SK-N-SH (cell line): ENCODE data around the gene FAM20C. TPM values are rescaled to one million over a fixed set of nuclear protein-coding genes. Genes with fewer than 3 reads are reported as not detected.

ENCODE experiments used
- CTCF ChIA-PET: fragments of 300-600, 350-600 bp; formaldehyde crosslinking; extraction: SDS; loops from one replicate; lab custom pipeline; 2021; lab: Yijun Ruan, JAX
- POLR2A ChIA-PET: fragments of 350-600 bp; sonication (Branson Sonifier 250); formaldehyde crosslinking; extraction: SDS; loops from one replicate; lab custom pipeline; 2020; ENCODE audit warnings: antibody characterized with exemption, inconsistent platforms; lab: Yijun Ruan, JAX
- DNase-seq: peaks from one replicate; pipeline ENCODE4 v3.0.0; 2012
- H2AFZ ChIP-seq: fragments of 200-600 bp; sonication (generic); 2 replicates; pipeline ENCODE4 v1.8.1; 2016; ENCODE audit warnings: antibody characterized with exemption, mild to moderate bottlenecking, low read depth
- H3F3A ChIP-seq: fragments of 200-600 bp; sonication (generic); replicated peaks from 2 replicates; pipeline ENCODE3; 2016; ENCODE audit warnings: antibody characterized with exemption, mild to moderate bottlenecking; ENCODE audit not compliant: insufficient read depth
- H3K27ac ChIP-seq, 2 experiments: fragments of 200-500 bp in 1 of 2; fragments of 200-600 bp in 1 of 2; sonication (Bioruptor generic) in 1 of 2; sonication (generic), shearing (Covaris generic) in 1 of 2; 2 replicates each; pipeline versions ENCODE4 v1.5.1 to v1.6.1; 2014 to 2016; ENCODE audit warnings: low read depth in 2 of 2, inconsistent platforms in 1 of 2, low read length in 1 of 2, mild to moderate bottlenecking in 1 of 2, mixed read lengths in 1 of 2
- H3K27me3 ChIP-seq: fragments of 200-600 bp; sonication (generic), shearing (Covaris generic); 2 replicates; pipeline ENCODE4 v1.6.1; 2016; ENCODE audit warnings: mixed run types; ENCODE audit not compliant: insufficient read depth
- H3K36me3 ChIP-seq, 2 experiments: fragments of 200-500 bp in 1 of 2; fragments of 200-600 bp in 1 of 2; sonication (Bioruptor generic) in 1 of 2; sonication (generic) in 1 of 2; replicated peaks in 1 of 2; 2 replicates each; pipeline versions ENCODE3 to v1.5.1; 2014 to 2016; ENCODE audit warnings: low read length in 1 of 2, mild to moderate bottlenecking in 1 of 2; ENCODE audit not compliant: insufficient read depth in 2 of 2, control insufficient read depth in 1 of 2
- H3K4me1 ChIP-seq, 2 experiments: fragments of 200-500 bp in 1 of 2; fragments of 200-600 bp in 1 of 2; sonication (Bioruptor generic) in 1 of 2; sonication (generic), shearing (Covaris generic) in 1 of 2; 2 replicates each; pipeline versions ENCODE4 v1.5.1 to v1.6.1; 2014 to 2016; ENCODE audit warnings: low read depth in 1 of 2, low read length in 1 of 2, mixed run types in 1 of 2; ENCODE audit not compliant: insufficient read depth in 2 of 2, control insufficient read depth in 1 of 2
- H3K4me2 ChIP-seq: fragments of 200-600 bp; sonication (generic), shearing (Covaris generic); 2 replicates; pipeline ENCODE4 v1.6.1; 2017; ENCODE audit warnings: mixed run types
- H3K4me3 ChIP-seq, 2 experiments: fragments of 200-500 bp in 1 of 2; fragments of 200-600 bp in 1 of 2; sonication (Bioruptor generic) in 1 of 2; sonication (generic), shearing (Covaris generic) in 1 of 2; 2 replicates each; pipeline versions ENCODE4 v1.5.1 to v1.8.1; 2014 to 2016; ENCODE audit warnings: low read depth in 2 of 2, inconsistent platforms in 1 of 2, low read length in 1 of 2, mild to moderate bottlenecking in 1 of 2, mixed read lengths in 1 of 2, moderate library complexity in 1 of 2
- H3K79me2 ChIP-seq: fragments of 200-600 bp; sonication (generic); 2 replicates; pipeline ENCODE4 v1.8.1; 2017; ENCODE audit warnings: mild to moderate bottlenecking; ENCODE audit not compliant: insufficient read depth
- H3K9ac ChIP-seq: fragments of 200-600 bp; sonication (generic); 2 replicates; pipeline ENCODE4 v1.6.1; 2017; ENCODE audit warnings: mixed run types
- H3K9me2 ChIP-seq: fragments of 200-600 bp; sonication (generic); 2 replicates; pipeline ENCODE4 v1.6.1; 2017; ENCODE audit warnings: mixed run types
- H3K9me3 ChIP-seq: fragments of 200-600 bp; sonication (generic); 2 replicates; pipeline ENCODE4 v1.6.1; 2017; ENCODE audit warnings: mixed run types, mild to moderate bottlenecking, moderate library complexity
- H4K20me1 ChIP-seq: fragments of 200-600 bp; sonication (generic); 2 replicates; pipeline ENCODE4 v1.6.1; 2017; ENCODE audit warnings: mild to moderate bottlenecking, mixed run types; ENCODE audit not compliant: insufficient read depth
- CHD2 ChIP-seq: fragments of 150-350 bp; IDR thresholded peaks from 2 replicates; pipeline ENCODE4 v1.6.1; 2018; ENCODE audit warnings: low read length; ENCODE audit not compliant: partially characterized antibody
- CTCF ChIP-seq: fragments of 200-600 bp; sonication (generic); IDR thresholded peaks from 2 replicates; pipeline ENCODE4 v1.6.1; 2017; ENCODE audit warnings: antibody characterized with exemption, mild to moderate bottlenecking, moderate library complexity
- ELF1 ChIP-seq: IDR thresholded peaks from 2 replicates; pipeline ENCODE4 v1.4.0; 2012
- EZH2phosphoT487 ChIP-seq: fragments of 200-600 bp; sonication (generic); IDR thresholded peaks from 2 replicates; pipeline ENCODE4 v1.6.1; 2017; ENCODE audit warnings: low read depth, mixed run types, mild to moderate bottlenecking, antibody characterized with exemption, moderate library complexity, borderline replicate concordance
- FOSL2 ChIP-seq: IDR thresholded peaks from 2 replicates; pipeline ENCODE4 v1.4.0; 2012; ENCODE audit warnings: low read depth, mild to moderate bottlenecking, moderate library complexity, borderline replicate concordance
- FOXJ3 ChIP-seq: sonication (generic); formaldehyde crosslinking; IDR thresholded peaks from 2 replicates; pipeline ENCODE4 v1.5.1; 2020; ENCODE audit warnings: mild to moderate bottlenecking, missing genetic modification reagents
- FOXM1 ChIP-seq: IDR thresholded peaks from 2 replicates; pipeline ENCODE4 v1.4.0; 2012; ENCODE audit warnings: low read depth, mild to moderate bottlenecking
- GABPA ChIP-seq: IDR thresholded peaks from 2 replicates; pipeline ENCODE4 v1.4.0; 2012; ENCODE audit warnings: low read depth, mild to moderate bottlenecking
- IRF3 ChIP-seq: fragments of 150-350 bp; IDR thresholded peaks from 2 replicates; pipeline ENCODE4 v1.6.1; 2016; ENCODE audit warnings: mild to moderate bottlenecking, low read depth, low read length
- JUND ChIP-seq: IDR thresholded peaks from 2 replicates; pipeline ENCODE4 v1.4.0; 2012
- MXI1 ChIP-seq: IDR thresholded peaks from 2 replicates; pipeline ENCODE4 v1.6.1; 2012; ENCODE audit warnings: mild to moderate bottlenecking, low read depth, low read length, improper control_type of control experiment
- NFIC ChIP-seq: IDR thresholded peaks from 2 replicates; pipeline ENCODE4 v1.4.0; 2012; ENCODE audit warnings: borderline replicate concordance
- NRF1 ChIP-seq: IDR thresholded peaks from 2 replicates; pipeline ENCODE4 v1.6.1; 2012; ENCODE audit warnings: low read depth, mild to moderate bottlenecking, low read length
- POLR2AphosphoS5 ChIP-seq: IDR thresholded peaks from 2 replicates; pipeline ENCODE4 v1.6.1; 2012; ENCODE audit warnings: low read depth, low read length
- RFX5 ChIP-seq: IDR thresholded peaks from 2 replicates; pipeline ENCODE4 v1.6.1; 2012; ENCODE audit warnings: mild to moderate bottlenecking, improper control_type of control experiment, low read length
- SIN3A ChIP-seq: IDR thresholded peaks from 2 replicates; pipeline ENCODE4 v1.6.1; 2012; ENCODE audit warnings: low read depth, mild to moderate bottlenecking, low read length, moderate library complexity, borderline replicate concordance
- SMC3 ChIP-seq: IDR thresholded peaks from 2 replicates; pipeline ENCODE4 v1.6.1; 2012; ENCODE audit warnings: low read depth, low read length, improper control_type of control experiment
- TAF1 ChIP-seq: IDR thresholded peaks from 2 replicates; pipeline ENCODE4 v1.6.1; 2012; ENCODE audit warnings: low read depth, mild to moderate bottlenecking, low read length, moderate library complexity, borderline replicate concordance
- TEAD4 ChIP-seq: IDR thresholded peaks from 2 replicates; pipeline ENCODE4 v1.4.0; 2012; ENCODE audit warnings: mild to moderate bottlenecking, borderline replicate concordance; ENCODE audit not compliant: insufficient read depth
- USF2 ChIP-seq: fragments of 150-350 bp; IDR thresholded peaks from 2 replicates; pipeline ENCODE4 v1.6.1; 2017; ENCODE audit warnings: antibody characterized with exemption, low read length, low read depth, borderline replicate concordance
- WGBS: methylation state at CpG from one replicate; pipeline ENCODE4 v1.1.6; 2017; ENCODE audit warnings: low lambda C conversion rate; 5-methylcytosine and 5-hydroxymethylcytosine counted together
- polyA plus RNA-seq, 3 experiments: library from polyadenylated mRNA; depleted of rRNA; stranded (reverse); fragments of >200 nt; gene quantifications; 2 replicates each; pipeline ENCODE4 v1.2.3, GENCODE V29; 2012
- TF ChIP-seq, protein P1 (sequence below): IDR thresholded peaks from 2 replicates; pipeline ENCODE4; 2012

The FAM20C gene
- polyA plus RNA-seq, 1 of the 3 experiments (the other 2 are of a cell fraction): 12.7 TPM

- Histone ChIP-seq H3K27ac (no peak overlapping the region), H3K36me3 (no peaks in the 10 kb centered on the region), H3K4me3 (no peak overlapping the region), H3K9ac (no peak overlapping the region), H3K79me2 (no peaks in the 10 kb centered on the region), H4K20me1 (no peaks in the 10 kb centered on the region), H3K27me3 (peaks cover 26% of the 10 kb centered on the region; the same call in 1 of the 2 replicates), H3K4me1 (no peaks in the 10 kb centered on the region), H2AFZ (no peak overlapping the region), H3K4me2 (no peak overlapping the region), H3F3A (no peaks in the 10 kb centered on the region), H3K9me3 (no peaks in the 10 kb centered on the region), H3K9me2 (no peaks in the 10 kb centered on the region)
- TF ChIP-seq, protein P1, sequence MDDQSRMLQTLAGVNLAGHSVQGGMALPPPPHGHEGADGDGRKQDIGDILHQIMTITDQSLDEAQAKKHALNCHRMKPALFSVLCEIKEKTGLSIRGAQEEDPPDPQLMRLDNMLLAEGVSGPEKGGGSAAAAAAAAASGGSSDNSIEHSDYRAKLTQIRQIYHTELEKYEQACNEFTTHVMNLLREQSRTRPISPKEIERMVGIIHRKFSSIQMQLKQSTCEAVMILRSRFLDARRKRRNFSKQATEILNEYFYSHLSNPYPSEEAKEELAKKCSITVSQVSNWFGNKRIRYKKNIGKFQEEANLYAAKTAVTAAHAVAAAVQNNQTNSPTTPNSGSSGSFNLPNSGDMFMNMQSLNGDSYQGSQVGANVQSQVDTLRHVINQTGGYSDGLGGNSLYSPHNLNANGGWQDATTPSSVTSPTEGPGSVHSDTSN: no peak
- TF ChIP-seq GABPA (no peak), IRF3 (no peak), JUND (no peak), USF2 (no peak), NRF1 (no peak), MXI1 (no peak), NFIC (no peak), FOXM1 (no peak), TEAD4 (no peak), CHD2 (no peak)
- no peak for DNase-seq
- CTCF ChIA-PET: no interaction called here
- WGBS: 36% methylated on average over 18 of the region's 18 CpGs
- POLR2A ChIA-PET: no interaction called here
Measured at GRCh38 chr7:272108-272615, 79.8 kb downstream of the FAM20C start.

GRCh38 chr7:272631-273030 is 80.3 kb downstream of the FAM20C start:
- no peaks in the 10 kb centered on the region for H3F3A ChIP-seq
- H3K4me1 ChIP-seq: no peaks in the 10 kb centered on the region
- no peaks in the 10 kb centered on the region for H3K9me2 ChIP-seq
- no peak overlapping the region for H3K9ac ChIP-seq
- H3K36me3 ChIP-seq: no peaks in the 10 kb centered on the region
- ChIA-PET CTCF (no interaction called here), POLR2A (no interaction called here)
- H3K4me2 ChIP-seq: no peak overlapping the region
- no peak for DNase-seq
- no peaks in the 10 kb centered on the region for H3K9me3 ChIP-seq
- 36% methylated on average over 14 of the region's 14 CpGs for WGBS
- H3K4me3 ChIP-seq: no peak overlapping the region
- H3K27me3 ChIP-seq: peaks cover 24% of the 10 kb centered on the region; the same call in 1 of the 2 replicates
- no peak overlapping the region for H3K27ac ChIP-seq
- no peaks in the 10 kb centered on the region for H3K79me2 ChIP-seq
- no peaks in the 10 kb centered on the region for H4K20me1 ChIP-seq
- no peak overlapping the region for H2AFZ ChIP-seq
- no peak for TF ChIP-seq EZH2phosphoT487
- no peak for TF ChIP-seq GABPA
- TF ChIP-seq SMC3: no peak
- no peak for TF ChIP-seq RFX5
- no peak for TF ChIP-seq ELF1
- no peak for TF ChIP-seq CTCF
- TF ChIP-seq FOXJ3 (CRISPR knock-in tag): no peak
- TF ChIP-seq TAF1: no peak
- no peak for TF ChIP-seq FOSL2
- no peak for TF ChIP-seq USF2
- no peak for TF ChIP-seq POLR2AphosphoS5
- TF ChIP-seq MXI1: no peak
- no peak for TF ChIP-seq FOXM1
- TF ChIP-seq CHD2: no peak
- no peak for TF ChIP-seq SIN3A
